Endothelial cell of umbilical vein (primary cell): ENCODE data around the gene AGL.

ENCODE experiments used
- CTCF ChIP-seq, 2 donors: IDR thresholded peaks; 1 replicate in 1 of 2; 2 replicates in 1 of 2; pipeline ENCODE4 v1.5.1; 2011; ENCODE audit warnings: low read length in 2 of 2, mild to moderate bottlenecking in 2 of 2, moderate library complexity in 2 of 2, control low read depth in 1 of 2, inconsistent platforms in 1 of 2, low read depth in 1 of 2; ENCODE audit not compliant: insufficient read depth in 1 of 2; ENCODE audit errors: extremely low read depth in 1 of 2
- EZH2 ChIP-seq: IDR thresholded peaks from 2 replicates; pipeline ENCODE4 v1.6.1; 2012; ENCODE audit warnings: borderline replicate concordance, low read depth, mild to moderate bottlenecking, moderate library complexity, low read length, inconsistent platforms; ENCODE audit not compliant: severe bottlenecking
- MAX ChIP-seq: IDR thresholded peaks from 2 replicates; pipeline ENCODE4 v1.6.1; 2011; ENCODE audit not compliant: insufficient read depth, insufficient read length
- POLR2A ChIP-seq: IDR thresholded peaks from 2 replicates; pipeline ENCODE4 v1.6.1; 2012; ENCODE audit warnings: low read depth, mild to moderate bottlenecking, control low read depth, low read length

GRCh38 chr1:99955375-99955774, 105.2 kb downstream of the AGL start:
- TF ChIP-seq CTCF (IDR thresholded peaks at IDR 0.05; ENCODE audit: extremely low read depth in 1 of 2, insufficient read depth in 1 of 2, low read depth in 1 of 2, low read length in 2 of 2) (no peak), POLR2A (no peak), EZH2 (no peak), MAX (no peak)
